ENCODE data around the gene MSLN. TPM values are rescaled to one million over a fixed set of nuclear protein-coding genes. Genes with fewer than 3 reads are reported as not detected.

The MSLN gene
- total and polyA plus RNA-seq, 2 of the 8 experiments (the other 6 are each of a cell fraction or from before 2014, with no cell fraction given), result 0.28 to 0.50 TPM

- TF ChIP-seq CTCF (IDR thresholded peaks at IDR 0.05; ENCODE audit: control extremely low read depth in 1 of 3, insufficient read depth in 1 of 3, low read depth in 1 of 3, low read length in 3 of 3) (peak in 2 of 3 experiments; percentile 22 to 53; a peak in 3 of 4 replicates), SP1 (IDR thresholded peaks at IDR 0.05; ENCODE audit: low read depth, low read length) (no peak), NANOG (IDR thresholded peaks at IDR 0.05; ENCODE audit: insufficient read depth, low read depth, low read length, poor library complexity, severe bottlenecking) (no peak), RFX5 (IDR thresholded peaks at IDR 0.05; ENCODE audit: borderline replicate concordance, low read depth, low read length) (no peak), TEAD4 (IDR thresholded peaks at IDR 0.05; ENCODE audit: low read depth, low read length) (no peak), TBP (IDR thresholded peaks at IDR 0.05; ENCODE audit: low read depth, low read length) (no peak), SIN3A (conservative IDR thresholded peaks at IDR 0.05 in 1 of 2, IDR thresholded peaks at IDR 0.05 in 1 of 2; ENCODE audit: low read depth in 1 of 2, low read length in 2 of 2) (no peak), SRF (IDR thresholded peaks at IDR 0.05; ENCODE audit: low read depth, low read length) (no peak), RAD21 (IDR thresholded peaks at IDR 0.05 in 1 of 2, conservative IDR thresholded peaks at IDR 0.05 in 1 of 2; ENCODE audit: low read depth in 2 of 2, low read length in 2 of 2) (peak in 1 of 2 experiments; percentile 39; a peak in 2 of 4 replicates), BACH1 (IDR thresholded peaks at IDR 0.05; ENCODE audit: low read length) (no peak), CHD1 (IDR thresholded peaks at IDR 0.05; ENCODE audit: low read depth, low read length) (no peak)
These were observed 44.9 kb upstream of the MSLN start (continued) for GRCh38 chr16:715477-716199.
